ENCODE data around the gene COQ8A.

Gene COQ8A

DNA sequence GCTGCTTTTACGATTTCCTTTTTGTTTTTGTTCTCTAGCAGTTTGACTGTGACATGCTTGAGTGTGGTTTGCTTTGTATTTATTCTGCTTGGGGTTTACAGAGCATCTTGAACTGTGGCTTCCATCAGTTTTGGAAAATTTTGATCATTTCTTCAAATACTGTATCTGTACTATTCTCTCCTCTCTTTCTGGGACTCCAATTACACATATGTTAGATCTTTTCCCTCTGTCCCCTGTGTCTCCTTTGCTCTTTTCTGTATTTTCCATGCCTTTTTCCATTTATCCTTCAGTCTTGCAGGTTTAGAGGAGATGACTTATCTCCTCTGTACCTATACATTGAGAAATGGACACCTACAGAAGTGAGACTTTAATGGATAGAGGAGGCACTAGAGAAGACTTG, 31.7 kb downstream of the COQ8A start:
- FAIRE-seq (no peak), DNase-seq (ENCODE audit: insufficient read length, low spot score) (no peak)

DNA sequence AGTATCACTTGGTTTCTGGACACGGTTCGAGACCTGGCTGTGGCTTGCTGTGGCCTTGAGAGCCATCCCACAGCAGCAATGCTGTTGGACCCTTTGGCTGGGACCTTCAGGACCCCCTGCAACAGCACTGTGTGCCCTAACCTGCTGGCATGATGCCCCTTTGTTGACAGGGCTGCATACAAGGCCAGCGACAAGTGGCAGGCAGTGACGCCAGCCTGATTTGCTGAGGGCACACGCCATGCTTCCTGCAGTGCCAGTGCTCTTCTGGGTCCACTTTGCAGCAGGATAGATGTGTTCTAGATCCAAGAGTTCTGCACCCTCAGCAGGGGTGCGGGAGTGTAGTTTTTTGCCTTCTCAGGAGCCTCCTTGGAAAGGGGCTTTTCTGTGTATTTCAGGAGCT, 32.8 kb downstream of the COQ8A start:
- no peak for FAIRE-seq
- no peak for DNase-seq (ENCODE audit: insufficient read length, low spot score)

DNA sequence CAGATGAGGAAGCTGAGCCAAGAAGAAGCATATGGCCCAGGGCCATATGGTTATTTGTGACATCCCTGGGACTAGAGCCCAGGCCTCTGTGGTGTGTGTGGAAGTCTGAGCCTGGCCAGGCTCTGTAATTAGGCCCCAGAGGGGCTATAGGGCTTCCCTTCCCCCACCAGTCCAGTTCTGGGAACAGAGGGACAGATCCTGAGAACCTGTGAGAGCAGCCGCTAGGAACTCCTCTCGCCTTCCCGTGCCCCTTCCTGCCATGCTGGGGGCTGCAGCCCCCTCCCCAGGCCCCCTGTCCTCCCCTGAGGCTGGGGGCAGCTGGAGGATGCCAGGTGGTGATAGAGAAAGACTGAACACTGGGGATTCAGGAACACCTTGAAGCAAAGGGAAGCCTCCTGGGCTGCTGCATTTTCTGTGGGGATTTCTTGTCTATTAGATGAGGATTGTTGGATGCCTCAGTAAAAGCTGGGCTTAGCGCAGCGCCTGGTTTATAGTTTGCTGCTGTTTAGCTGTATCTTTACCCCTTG, 33.3 kb downstream of the COQ8A start:
- no peak for DNase-seq (ENCODE audit: insufficient read length, low spot score)
- FAIRE-seq = no peak

DNA sequence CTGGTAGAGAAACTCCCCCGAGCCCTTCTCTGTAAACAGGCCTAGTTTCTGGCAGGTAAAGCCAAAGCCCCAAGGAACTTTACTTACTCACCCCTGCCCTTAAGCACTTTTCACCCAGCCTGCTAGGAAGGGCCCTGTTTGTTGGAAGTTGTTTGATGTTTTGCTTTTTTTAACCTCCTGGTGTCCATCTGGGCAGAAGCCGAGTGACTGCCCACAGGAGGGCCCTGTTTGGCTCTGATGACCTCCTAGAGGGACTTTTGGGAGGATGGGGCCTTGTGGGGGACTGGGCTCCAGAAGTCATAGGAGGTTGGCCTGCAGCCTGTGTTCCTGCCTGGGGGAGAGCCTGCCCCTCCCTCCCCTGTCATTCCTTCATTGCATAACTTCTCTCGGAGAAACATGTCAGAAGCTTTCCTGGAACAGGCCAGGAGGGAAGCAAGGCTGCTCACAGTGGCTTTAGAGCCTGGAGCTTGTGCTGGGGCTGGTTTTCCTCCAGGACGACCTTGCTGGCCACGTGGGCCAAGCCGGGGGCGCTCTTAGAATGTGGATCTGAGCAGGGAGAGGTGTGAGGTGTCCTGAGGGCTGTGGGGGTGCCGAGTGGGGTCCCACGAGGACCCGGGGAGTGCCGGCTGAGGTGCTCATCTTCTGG, 33.9 kb downstream of the COQ8A start:
- FAIRE-seq (no peak), DNase-seq (ENCODE audit: insufficient read length, low spot score) (no peak)

DNA sequence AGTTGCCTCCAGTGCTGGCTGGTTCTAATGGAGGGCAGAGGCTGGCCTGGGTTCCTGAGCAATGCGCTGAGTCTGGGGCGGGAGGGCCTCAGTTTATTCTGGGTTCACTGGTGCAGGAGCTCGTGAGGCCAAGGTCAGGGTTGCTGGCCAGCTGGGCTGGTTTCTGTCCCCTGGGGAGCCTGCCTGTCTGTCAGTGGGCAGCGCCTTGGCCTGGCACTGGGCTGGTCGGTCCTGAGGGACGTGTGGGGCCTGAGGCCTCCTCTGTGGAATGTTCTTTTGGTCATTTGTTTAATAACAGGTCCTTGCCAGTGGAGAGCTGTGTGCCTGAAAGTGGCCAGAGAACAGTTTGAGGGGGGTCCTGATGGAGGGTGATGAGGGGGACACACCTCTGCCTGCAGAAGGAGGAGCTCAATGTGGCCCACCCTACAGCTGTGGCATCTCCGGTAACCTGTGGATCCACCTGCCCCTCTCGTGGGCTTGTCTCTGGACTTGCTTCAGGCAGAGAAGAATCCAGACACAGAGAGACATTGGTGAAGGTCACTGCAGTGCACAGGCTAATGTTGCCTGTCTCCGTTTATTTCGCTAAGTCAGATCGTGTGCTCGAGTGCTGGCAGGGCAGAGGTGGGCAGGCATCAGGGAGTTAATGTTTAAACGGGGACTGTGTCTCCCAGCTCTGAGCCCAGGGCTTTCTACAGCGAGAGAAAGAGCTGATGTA, 34.6 kb downstream of the COQ8A start:
- no peak for FAIRE-seq

DNA sequence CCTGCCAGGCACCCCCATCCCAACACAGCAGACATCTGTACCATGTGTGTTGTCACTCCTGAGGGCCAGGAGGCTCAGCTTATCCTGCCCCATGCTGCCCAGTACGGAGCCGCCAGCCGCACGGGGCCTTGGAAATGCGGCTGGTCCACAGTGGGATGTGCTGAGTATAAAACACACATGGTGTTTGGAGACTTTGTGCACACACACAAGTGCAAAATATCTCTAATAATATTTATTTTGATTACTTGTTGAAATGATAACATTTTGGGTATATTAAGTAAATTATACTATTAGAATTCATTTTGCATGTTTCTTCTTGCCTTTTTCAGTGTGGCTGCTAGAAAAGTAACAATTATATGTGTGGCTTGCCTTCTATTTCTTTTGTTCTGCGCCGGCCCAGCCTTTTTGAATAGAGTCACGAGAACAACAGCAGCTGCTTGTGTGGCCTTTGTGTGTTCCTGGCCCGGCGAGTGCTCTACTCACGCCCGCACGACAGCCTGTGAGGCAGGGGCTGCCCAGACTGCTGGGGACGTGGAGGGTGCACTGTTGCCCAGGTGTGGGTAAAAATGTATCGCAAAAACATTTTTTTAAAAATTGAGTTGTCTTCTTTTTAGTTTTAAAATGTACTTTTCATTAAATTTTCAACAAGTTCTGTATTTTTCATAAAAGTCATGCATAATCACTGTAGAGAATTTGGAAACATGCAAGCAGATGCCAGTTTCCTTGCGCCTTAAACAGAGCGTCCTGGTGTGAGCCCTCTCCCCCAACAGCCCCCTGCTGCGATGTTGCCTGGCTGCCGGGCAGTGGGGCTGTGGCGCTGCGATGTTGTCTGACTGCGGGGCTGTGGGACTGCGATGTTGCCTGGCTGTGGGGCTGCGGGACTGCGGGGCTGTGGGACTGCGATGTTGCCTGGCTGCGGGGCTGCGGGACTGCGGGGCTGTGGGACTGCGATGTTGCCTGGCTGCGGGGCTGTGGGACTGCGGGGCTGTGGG, 35.5 kb downstream of the COQ8A start:
- DNase-seq (ENCODE audit: insufficient read length, low spot score) (no peak), FAIRE-seq (no peak)

More for the DNA sequence above, 34.6 kb downstream of the COQ8A start:
- DNase-seq (ENCODE audit: insufficient read length, low spot score) = no peak

DNA sequence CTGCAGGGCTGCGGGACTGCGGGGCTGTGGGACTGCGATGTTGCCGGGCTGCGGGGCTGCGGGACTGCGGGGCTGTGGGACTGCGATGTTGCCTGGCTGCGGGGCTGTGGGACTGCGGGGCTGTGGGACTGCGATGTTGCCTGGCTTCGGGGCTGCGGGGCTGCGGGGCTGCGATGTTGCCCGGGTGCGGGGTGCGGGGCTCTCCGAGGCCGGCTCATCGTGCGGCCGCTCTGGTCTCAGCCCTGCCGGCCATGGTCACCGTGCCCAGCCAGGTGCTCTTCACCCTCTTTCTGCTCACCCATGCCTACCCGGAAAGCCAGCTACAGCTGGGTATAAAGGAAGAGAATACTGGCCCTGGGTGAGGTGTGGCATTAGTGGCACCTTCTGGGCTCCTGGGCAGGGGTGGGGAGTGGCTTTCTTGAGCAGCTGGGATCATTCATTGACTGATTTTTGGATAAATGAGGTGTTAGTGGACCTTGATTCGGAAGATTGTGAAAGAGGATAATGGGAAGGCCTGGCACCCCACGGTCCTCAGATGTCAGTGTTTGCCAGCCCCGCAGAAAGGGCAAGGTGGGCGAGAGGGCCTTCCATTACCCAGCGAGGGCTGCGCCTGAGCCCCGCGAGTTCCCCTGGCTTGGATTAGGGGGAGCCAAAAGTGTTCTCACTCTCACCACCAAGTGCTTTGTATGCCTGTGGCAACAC, 36.3 kb downstream of the COQ8A start:
- DNase-seq (ENCODE audit: insufficient read length, low spot score) = no peak
- no peak for FAIRE-seq

DNA sequence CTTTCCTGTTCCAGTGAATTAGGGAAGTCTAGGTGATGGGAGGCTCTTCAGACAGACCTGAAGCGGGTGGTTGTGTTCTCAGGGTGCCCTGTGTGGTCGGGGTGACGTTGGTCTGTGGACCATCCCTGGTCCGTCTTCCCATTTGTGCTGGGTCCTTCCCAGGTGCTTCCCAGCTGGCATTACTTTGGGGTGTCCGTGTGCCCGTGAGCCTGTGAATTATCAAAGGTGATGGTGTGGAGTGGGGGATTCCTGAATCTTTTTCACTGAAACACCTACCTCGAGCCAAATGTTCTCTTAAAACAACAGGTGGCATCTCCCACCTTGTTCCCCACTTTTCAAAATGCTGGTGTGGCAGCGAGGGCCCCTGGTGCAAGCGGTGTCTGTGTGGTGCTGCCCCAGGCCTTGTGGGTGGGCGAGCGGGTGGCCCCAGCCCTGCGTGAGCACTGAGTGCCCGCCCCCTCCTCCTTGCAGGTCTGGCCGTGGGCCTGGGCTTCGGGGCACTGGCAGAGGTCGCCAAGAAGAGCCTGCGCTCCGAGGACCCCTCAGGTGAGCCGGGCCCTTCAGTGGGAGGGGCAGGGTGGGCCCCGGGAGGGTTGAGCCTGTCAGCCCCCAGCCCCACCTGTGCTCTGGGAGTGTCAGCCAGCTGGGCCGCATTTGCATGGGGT, 37.0 kb downstream of the COQ8A start:
- FAIRE-seq (no peak), DNase-seq (ENCODE audit: insufficient read length, low spot score) (no peak)

DNA sequence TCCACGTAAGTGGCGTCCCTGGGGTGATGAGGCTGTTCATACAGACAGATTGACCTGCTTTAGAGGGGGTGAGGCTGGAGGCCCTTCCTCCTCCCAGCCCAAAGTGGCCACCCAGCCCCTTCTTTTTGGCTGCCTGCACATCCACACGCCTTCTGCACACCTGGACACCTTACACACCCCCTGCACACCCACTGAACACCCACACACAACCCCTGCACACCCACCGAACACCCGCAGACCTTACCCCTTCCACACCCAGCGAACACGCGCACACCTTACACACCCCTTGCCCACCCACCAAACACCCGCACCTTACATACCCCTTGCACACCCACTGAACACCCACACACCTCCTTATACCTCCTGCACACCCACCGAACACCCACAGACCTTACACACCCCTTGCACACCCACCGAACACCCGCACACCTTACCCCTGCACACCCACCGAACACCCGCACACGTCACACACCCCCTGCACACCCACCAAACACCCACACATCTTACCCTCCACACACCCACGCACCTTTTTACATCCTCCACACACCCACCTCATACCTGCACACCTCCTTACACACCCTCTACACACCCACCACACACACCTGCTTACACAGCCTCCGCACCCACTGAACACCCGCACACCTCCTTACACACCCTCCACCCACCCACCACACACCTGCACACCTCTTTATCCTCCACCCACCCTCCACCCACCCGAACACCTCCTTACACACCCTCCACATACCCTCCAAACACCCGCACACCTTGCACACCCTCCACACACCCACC, 37.7 kb downstream of the COQ8A start:
- FAIRE-seq (no peak), DNase-seq (ENCODE audit: insufficient read length, low spot score) (no peak)

DNA sequence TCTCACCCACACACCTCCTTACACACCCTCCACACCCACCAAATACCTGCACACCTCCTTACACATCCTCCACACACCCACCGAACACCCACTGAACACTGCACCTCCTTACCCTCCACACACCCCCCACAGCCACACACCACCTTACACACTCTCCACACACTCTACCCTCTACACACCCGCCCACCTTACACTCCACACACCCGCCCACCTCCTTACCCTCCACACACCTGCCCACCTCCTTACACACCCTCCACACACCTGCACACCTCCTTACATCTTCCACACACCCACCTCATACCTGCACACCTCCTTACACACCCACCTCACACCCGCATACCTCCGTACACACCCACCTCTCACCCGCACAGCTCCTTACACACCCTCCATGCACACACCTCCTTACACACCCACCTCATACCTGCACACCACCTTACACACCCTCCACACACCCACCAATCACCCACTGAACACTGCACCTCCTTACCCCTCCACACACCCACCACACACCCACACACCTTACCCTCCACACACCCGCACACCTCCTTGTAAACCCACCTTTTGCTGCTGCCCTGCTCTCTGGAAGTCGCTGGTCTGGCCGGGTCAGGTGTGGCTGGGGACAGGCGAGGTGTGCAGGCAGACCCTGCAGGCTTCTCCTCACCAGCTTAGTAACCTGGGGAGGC, 38.5 kb downstream of the COQ8A start:
- DNase-seq (ENCODE audit: insufficient read length, low spot score) = no peak
- no peak for FAIRE-seq

DNA sequence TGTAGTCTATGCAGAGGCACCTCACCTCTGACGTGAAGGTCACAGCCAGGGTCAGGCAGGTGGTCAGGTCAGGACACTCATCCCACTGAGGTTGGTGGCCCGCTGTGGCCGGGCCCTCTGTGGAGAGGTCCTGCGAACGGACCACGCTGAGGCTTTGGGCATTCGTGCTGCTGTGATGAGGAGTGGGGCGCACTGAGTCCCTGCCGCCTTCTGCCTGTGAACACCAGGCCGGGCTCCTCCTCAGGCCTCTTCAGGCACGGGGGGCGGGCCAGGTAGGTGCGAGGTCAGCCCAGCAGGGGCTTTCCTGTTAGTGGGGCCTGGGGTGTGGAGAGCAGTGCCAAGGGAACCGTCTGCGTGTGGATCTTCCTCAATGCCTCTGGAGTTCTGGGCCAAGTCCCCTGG, 39.0 kb downstream of the COQ8A start:
- DNase-seq (ENCODE audit: insufficient read length, low spot score) (no peak), FAIRE-seq (no peak)

DNA sequence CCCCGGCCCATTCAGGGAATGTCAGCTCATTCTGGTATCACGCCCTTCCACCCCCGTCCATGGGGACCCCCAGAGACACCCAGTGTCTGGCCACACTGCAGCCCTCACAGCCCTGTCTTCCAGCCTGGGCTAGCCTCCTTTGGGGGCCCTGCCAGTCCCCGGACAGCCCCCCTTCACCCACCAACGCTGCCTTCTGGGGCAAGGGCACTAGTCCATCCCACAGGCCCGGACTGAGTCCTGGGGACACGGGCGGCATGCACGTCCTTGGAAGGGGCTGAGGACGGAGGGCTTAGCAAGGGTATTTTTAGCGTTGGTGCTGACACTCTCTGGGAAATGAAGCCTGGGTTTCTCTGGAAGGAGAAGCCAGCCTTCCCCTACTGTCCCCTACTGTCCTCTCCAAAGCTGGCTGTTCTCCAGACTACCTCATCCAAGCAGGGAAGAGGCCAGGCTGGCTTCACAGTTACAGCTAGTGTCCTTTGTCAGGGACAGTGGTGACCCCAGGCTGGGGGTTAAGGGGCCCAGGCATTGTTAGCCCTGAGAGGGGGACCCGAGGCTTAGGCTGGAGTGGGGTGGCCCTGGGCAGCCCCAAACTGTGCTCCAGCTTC, 39.5 kb downstream of the COQ8A start:
- DNase-seq (ENCODE audit: insufficient read length, low spot score) (no peak), FAIRE-seq (no peak)

DNA sequence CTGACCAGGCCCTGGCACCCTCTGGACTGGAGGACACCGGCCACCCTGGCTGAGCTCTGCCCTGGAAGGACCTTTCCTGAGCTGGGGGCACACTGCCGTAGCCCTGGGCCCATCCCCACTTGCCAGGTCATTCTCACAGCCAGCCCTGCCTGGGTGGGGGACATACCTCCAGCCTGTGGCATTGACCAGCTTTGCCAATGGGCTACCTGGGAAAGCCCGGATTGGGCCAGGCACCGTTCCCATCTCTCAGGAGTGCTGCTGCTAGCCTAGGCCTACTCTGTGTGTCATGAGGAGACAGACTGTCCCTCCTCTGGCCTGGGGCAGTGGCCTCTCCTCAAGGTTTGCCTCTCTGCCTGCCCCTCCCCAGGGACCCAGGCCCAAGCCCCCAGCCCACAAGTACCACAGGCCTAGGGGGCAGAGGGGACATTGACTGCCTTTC, 40.0 kb downstream of the COQ8A start:
- DNase-seq (ENCODE audit: insufficient read length, low spot score) (no peak), FAIRE-seq (no peak)

DNA sequence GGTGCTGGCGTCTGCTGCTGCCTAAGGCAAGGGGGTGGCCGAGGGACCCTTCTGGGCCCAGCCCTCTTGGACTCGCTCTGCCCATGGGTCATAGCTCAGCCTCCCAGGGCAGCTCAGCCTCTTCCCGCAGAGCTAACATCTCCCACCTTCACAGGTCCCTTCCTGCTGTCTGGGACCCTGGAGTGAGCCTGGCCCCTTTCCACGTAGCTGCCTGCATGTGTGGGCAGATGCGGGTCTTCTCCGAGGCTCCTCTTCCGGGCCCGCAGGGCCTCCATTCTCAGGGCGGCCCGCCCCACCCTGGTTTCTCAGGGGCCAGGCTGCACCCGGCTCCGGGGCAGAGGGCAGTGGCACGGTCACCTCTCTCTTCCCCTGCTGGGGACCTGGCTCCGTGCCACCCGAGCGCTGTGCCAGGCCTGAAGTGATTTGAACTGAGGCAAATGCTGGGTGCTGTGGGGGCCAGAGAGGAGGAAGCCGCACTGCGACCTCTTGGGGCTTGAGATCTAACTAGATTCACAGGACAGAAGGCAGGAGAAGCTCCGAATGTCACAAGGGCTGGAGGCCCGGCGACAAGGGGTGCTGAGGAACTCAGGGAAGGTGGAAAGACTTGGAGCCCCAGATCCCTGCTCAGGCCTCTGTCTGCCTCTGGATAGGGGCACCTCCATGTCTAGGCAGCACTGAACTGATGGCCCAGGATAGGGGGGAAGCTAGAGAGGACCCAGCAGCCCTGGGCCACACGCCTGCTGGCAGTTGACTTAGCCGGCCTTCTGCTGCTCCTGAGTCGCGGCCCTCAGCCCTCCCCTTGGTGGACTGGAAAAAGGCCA, 40.7 kb downstream of the COQ8A start:
- DNase-seq (ENCODE audit: insufficient read length, low spot score) (no peak), FAIRE-seq (no peak)

DNA sequence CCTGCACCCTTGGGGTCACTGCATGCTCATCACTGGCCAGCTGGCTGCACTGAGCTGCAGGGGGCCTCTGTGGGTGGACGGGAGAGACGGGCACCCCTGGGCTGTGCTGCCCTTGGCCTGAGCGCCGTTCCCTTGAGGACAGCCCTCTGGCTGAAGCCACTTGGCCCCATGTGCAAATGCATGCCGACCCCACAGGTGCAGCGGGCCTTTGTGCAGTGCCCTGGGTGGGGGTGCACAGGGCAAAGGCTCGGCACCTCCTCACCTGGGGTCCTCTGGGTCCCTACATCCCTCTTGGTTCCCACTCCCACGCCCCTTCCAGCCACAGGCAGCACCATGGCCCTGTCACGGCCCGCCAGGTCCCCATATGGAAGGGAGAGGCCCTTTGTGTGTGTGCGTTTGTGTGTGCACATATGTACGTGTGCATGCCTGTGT, 41.3 kb downstream of the COQ8A start:
- DNase-seq (ENCODE audit: insufficient read length, low spot score) (no peak), FAIRE-seq (no peak)

DNA sequence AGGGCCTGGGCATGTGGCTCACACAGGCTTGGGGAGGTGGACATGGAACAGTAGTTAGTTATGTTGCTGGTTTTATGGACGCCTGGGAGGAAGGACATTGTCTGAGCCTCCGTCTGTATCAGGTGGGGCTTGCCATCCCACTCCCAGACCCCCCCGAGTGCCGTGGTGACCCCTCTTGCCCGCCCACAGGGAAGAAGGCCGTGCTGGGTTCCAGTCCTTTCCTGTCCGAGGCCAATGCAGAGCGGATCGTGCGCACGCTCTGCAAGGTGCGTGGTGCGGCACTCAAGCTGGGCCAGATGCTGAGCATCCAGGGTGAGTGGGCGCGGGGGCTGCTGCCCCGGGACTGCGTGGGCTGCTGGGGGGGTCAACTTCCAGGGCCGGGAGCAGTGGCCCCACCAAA, 41.7 kb downstream of the COQ8A start:
- DNase-seq (ENCODE audit: insufficient read length, low spot score) (no peak), FAIRE-seq (no peak)

DNA sequence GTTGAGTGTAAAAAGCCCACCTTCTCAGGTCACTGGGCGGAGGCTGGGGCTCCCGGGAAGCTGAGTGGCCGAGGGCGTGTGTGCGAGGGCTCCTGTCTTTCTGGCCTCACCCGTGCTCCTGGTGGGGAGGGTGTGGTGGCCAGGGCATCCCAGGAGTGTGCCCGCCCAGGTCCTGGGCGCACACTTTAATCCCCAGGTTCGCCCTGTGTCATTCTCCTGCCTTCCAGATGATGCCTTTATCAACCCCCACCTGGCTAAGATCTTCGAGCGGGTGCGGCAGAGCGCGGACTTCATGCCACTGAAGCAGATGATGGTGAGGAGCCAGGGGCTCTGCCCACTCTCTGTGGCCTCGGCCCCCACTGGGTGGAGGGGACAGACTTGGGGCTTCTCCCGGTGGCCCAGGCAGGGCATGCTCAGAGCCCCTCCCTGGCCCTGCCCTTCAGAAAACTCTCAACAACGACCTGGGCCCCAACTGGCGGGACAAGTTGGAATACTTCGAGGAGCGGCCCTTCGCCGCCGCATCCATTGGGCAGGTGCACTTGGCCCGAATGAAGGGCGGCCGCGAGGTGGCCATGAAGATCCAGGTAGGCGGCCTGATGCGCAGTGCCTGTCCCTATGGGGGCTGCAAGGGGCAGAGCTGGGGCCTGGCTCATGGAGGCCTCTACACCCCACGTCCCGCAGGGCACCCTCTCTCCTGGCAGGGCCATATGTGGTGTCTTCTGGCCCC, 42.5 kb downstream of the COQ8A start:
- FAIRE-seq = no peak

More for the DNA sequence above, 42.5 kb downstream of the COQ8A start:
- DNase-seq (ENCODE audit: insufficient read length, low spot score) = no peak
